Psoas muscle (tissue), 8 donors: ENCODE measurements around the gene CYP26B1. TPM values are rescaled to one million over a fixed set of nuclear protein-coding genes. Genes with fewer than 3 reads are reported as not detected.

Experiments used
- ATAC-seq, 4 donors: fragments of 200-7000 bp; cut with Tn5 transposase; one replicate each; pipeline ENCODE4 v1.9.1; 2020; ENCODE audit warnings: moderate library complexity in 3 of 4, mild to moderate bottlenecking in 2 of 4
- DNase-seq, 2 donors: peaks; one replicate each; pipeline ENCODE4 v3.0.0-alpha.2; 2020
- H3K27ac ChIP-seq: fragments of 200-600 bp; one replicate; pipeline ENCODE4 v1.8.0; 2022
- H3K27me3 ChIP-seq, 3 donors: fragments of 200-600 bp in 1 of 3; one replicate each; pipeline versions ENCODE4 v1.6.1 to v1.8.0; 2013 to 2022; ENCODE audit warnings: low read length in 2 of 3, mild to moderate bottlenecking in 2 of 3, moderate library complexity in 1 of 3; ENCODE audit not compliant: insufficient read depth in 3 of 3
- H3K36me3 ChIP-seq, 2 donors: fragments of 200-600 bp in 1 of 2; one replicate each; pipeline versions ENCODE4 v1.6.1 to v1.8.0; 2013 to 2022; ENCODE audit warnings: low read depth in 1 of 2, mild to moderate bottlenecking in 1 of 2, moderate library complexity in 1 of 2; ENCODE audit not compliant: insufficient read depth in 1 of 2
- H3K4me1 ChIP-seq: fragments of 200-600 bp; one replicate; pipeline ENCODE4 v1.8.0; 2022
- H3K4me3 ChIP-seq: fragments of 200-600 bp; one replicate; pipeline ENCODE4 v1.8.0; 2022; ENCODE audit warnings: mild to moderate bottlenecking
- H3K9me3 ChIP-seq: fragments of 200-600 bp; one replicate; pipeline ENCODE4 v1.8.0; 2022
- CTCF ChIP-seq: fragments of 200-600 bp; IDR thresholded peaks from one replicate; pipeline ENCODE4 v1.8.0; 2022; ENCODE audit warnings: antibody characterized with exemption
- WGBS, 3 donors: extraction: QIAGEN DNeasy Blood & Tissue Kit; methylation state at CpG; one replicate each; pipeline versions ENCODE4 v1.1.6 to v1.1.7; 2013; 5-methylcytosine and 5-hydroxymethylcytosine counted together
- intact Hi-C, 2 donors: fragments of 100-400 bp; cut with DNase I; formaldehyde crosslinking; loops; one replicate each; pipeline versions ENCODE4 v1.11.0 to v1.14.2; 2022
- polyA plus RNA-seq, 3 donors: library from polyadenylated mRNA; stranded (reverse); fragments of 200-250 nt; gene quantifications; one replicate each; pipeline ENCODE4 v1.2.3, GENCODE V29; 2013
- total RNA-seq, 4 donors: library from RNA; stranded (reverse); fragmentation: NEBNext Ultra II Directional in 2 of 4; extraction: Animal tissue kit (Norgen Biotek cat#: 25700) in 2 of 4; gene quantifications; one replicate each; pipeline versions ENCODE4 v1.2.1 to v1.2.4, GENCODE V29; 2021 to 2023
- donor health status: healthy with polysubstance abuse.
- donor health status: DM: no; HTN: no; CAD: no; lungs with moderate emphysema.
- donor health status: Bipolar disorder and iron deficiency.
- donor health status: healthy.
- donor health status: DM: yes; HTN: yes; CAD: no.
- donor health status: DM: no; HTN: no; CAD: no.
- donor health status: DM: no; HTN: no; CAD: no.
- donor health status: DM: yes; HTN: yes; CAD: no.

Gene CYP26B1
- total and polyA plus RNA-seq, 7 donors = 0.39 to 4.5 (median 1.3) TPM

- TF ChIP-seq CTCF = peak; percentile 88
- Histone ChIP-seq H3K4me1 (peaks cover 37% of the 10 kb centered on the region), H3K36me3 (no peaks in the 10 kb centered on the region), H3K4me3 (peak overlapping the region; percentile 73), H3K27ac (no peak overlapping the region), H3K9me3 (no peaks in the 10 kb centered on the region), H3K27me3 (peaks cover 0 to 53% (median 22%) of the 10 kb centered on the region in 3 donors)
- ATAC-seq (peak; percentile 82 to 89 (median 86)), DNase-seq (peak; percentile 66 to 83)
- 5 to 6% (median 6%) methylated on average over 28 of the region's 28 CpGs for WGBS, 3 donors
- intact Hi-C loops = loop anchor here (2.0 to 10.0 kb wide), 8 partner anchors 226 to 603 kb away; no protein-coding TSS in a partner anchor
Observed at GRCh38 chr2:72150157-72150860, 2.6 kb upstream of the CYP26B1 start.

- H3K27ac ChIP-seq = no peak overlapping the region
- peaks cover 0 to 57% (median 22%) of the 10 kb centered on the region in 3 donors for H3K27me3 ChIP-seq
- no peaks in the 10 kb centered on the region for H3K36me3 ChIP-seq
- peak; percentile 6 to 34 (median 12) for ATAC-seq
- no peak for DNase-seq
- H3K4me3 ChIP-seq = peak overlapping the region; percentile 73
- intact Hi-C loops = loop anchor here (2.0 to 10.0 kb wide), 8 partner anchors 225 to 602 kb away; no protein-coding TSS in a partner anchor
- no peaks in the 10 kb centered on the region for H3K9me3 ChIP-seq
- no peak for TF ChIP-seq CTCF
- peaks cover 43% of the 10 kb centered on the region for H3K4me1 ChIP-seq
- WGBS, 3 donors = 1 to 2% (median 1%) methylated on average over 40 to 45 of the region's 45 CpGs
Observed at GRCh38 chr2:72149556-72150156, 2.0 kb upstream of the CYP26B1 start.

- Histone ChIP-seq H3K4me3 (peak overlapping the region; percentile 73), H3K36me3 (no peaks in the 10 kb centered on the region), H3K27ac (no peak overlapping the region), H3K27me3 (peaks cover 0 to 57% (median 22%) of the 10 kb centered on the region in 3 donors), H3K9me3 (no peaks in the 10 kb centered on the region), H3K4me1 (peaks cover 49% of the 10 kb centered on the region)
- DNase-seq (peak; percentile 51 to 55), ATAC-seq (peak in 2 of 4 donors; percentile 14 to 19)
- WGBS, 3 donors = 0 to 1% (median 1%) methylated on average over 35 to 65 of the region's 65 CpGs
- no peak for TF ChIP-seq CTCF
- intact Hi-C loops = no loop called here
Observed at GRCh38 chr2:72148837-72149555, 1.3 kb upstream of the CYP26B1 start.

GRCh38 chr2:72148003-72148836, 558 bp upstream of the CYP26B1 start:
- H3K4me1 ChIP-seq = peaks cover 55% of the 10 kb centered on the region
- 1% methylated on average over 37 to 68 of the region's 68 CpGs for WGBS, 3 donors
- DNase-seq = peak in 1 of 2 donors; percentile 50

More at GRCh38 chr2:72148003-72148836, 558 bp upstream of the CYP26B1 start:
- Histone ChIP-seq H3K27me3 (peaks cover 0 to 57% (median 22%) of the 10 kb centered on the region in 3 donors), H3K4me3 (peak overlapping the region; percentile 73), H3K36me3 (no peaks in the 10 kb centered on the region), H3K9me3 (no peaks in the 10 kb centered on the region), H3K27ac (no peak overlapping the region)
- ATAC-seq = no peak
- intact Hi-C loops = no loop called here
- TF ChIP-seq CTCF = no peak
